Common myeloid progenitor, CD34-positive (primary cell): ENCODE results near the gene TNFRSF21.
"Not testable (repeated sequence)": the region's sequence is repeated elsewhere in the genome, so short reads cannot be mapped to it uniquely, and the experiment has no call there.

Experiments
- CTCF ChIA-PET: fragments of 350-600 bp; sonication (Branson Sonifier 250); formaldehyde crosslinking; loops from one replicate; lab custom pipeline; 2021; ENCODE audit warnings: antibody characterized with exemption; lab: Charles Lee
- POLR2A ChIA-PET: fragments of 350-600 bp; sonication (Branson Sonifier 250); formaldehyde crosslinking; loops from one replicate; lab custom pipeline; 2021; ENCODE audit warnings: antibody characterized with exemption; lab: Charles Lee
- DNase-seq, 3 donors: peaks; one replicate each; pipeline versions ENCODE4 v3.0.0 to v3.0.0-alpha.2; 2013
- H3K27ac ChIP-seq, 2 experiments: 1 replicate in 1 of 2; 2 replicates in 1 of 2; pipeline ENCODE4 v1.7.0; 2013; ENCODE audit warnings: inconsistent platforms in 2 of 2, low read length in 2 of 2, mild to moderate bottlenecking in 2 of 2, low read depth in 1 of 2, moderate library complexity in 1 of 2; ENCODE audit not compliant: severe bottlenecking in 2 of 2, insufficient read depth in 1 of 2, poor library complexity in 1 of 2
- H3K27me3 ChIP-seq, 5 experiments: replicated peaks in 2 of 5; 1 replicate in 3 of 5; 2 replicates in 2 of 5; pipeline versions ENCODE4 v1.6.1 to v1.7.0; 2013; ENCODE audit warnings: low read length in 4 of 5, mild to moderate bottlenecking in 2 of 5, moderate library complexity in 2 of 5, inconsistent platforms in 1 of 5; ENCODE audit not compliant: insufficient read depth in 5 of 5, control insufficient read depth in 4 of 5
- H3K36me3 ChIP-seq, 4 experiments: 1 replicate in 2 of 4; 2 replicates in 2 of 4; pipeline versions ENCODE4 v1.6.1 to v1.7.0; 2013; ENCODE audit warnings: low read length in 3 of 4, control low read depth in 1 of 4, mild to moderate bottlenecking in 1 of 4; ENCODE audit not compliant: control insufficient read depth in 4 of 4, insufficient read depth in 4 of 4
- H3K4me1 ChIP-seq, 4 experiments: 1 replicate in 3 of 4; 2 replicates in 1 of 4; pipeline versions ENCODE4 v1.6.1 to v1.7.1; 2013; ENCODE audit warnings: low read length in 3 of 4, mild to moderate bottlenecking in 3 of 4, control low read depth in 1 of 4, inconsistent platforms in 1 of 4, moderate library complexity in 1 of 4; ENCODE audit not compliant: control insufficient read depth in 4 of 4, insufficient read depth in 4 of 4; ENCODE audit errors: control extremely low read depth in 1 of 4
- H3K4me3 ChIP-seq, 7 experiments: 1 replicate in 4 of 7; 2 replicates in 3 of 7; pipeline versions ENCODE4 v1.5.1 to v1.7.0; 2013; ENCODE audit warnings: mild to moderate bottlenecking in 7 of 7, low read length in 6 of 7, moderate library complexity in 6 of 7, inconsistent platforms in 2 of 7, low read depth in 2 of 7, control low read depth in 1 of 7; ENCODE audit not compliant: insufficient read depth in 4 of 7, control insufficient read depth in 1 of 7; ENCODE audit errors: extremely low read depth in 1 of 7
- H3K9me3 ChIP-seq, 5 experiments: 1 replicate in 4 of 5; 2 replicates in 1 of 5; pipeline versions ENCODE4 v1.6.1 to v1.7.1; 2013; ENCODE audit warnings: low read length in 4 of 5, mild to moderate bottlenecking in 2 of 5, inconsistent platforms in 1 of 5, low read depth in 1 of 5, moderate library complexity in 1 of 5; ENCODE audit not compliant: control insufficient read depth in 4 of 5, insufficient read depth in 2 of 5; ENCODE audit errors: control extremely low read depth in 1 of 5
- WGBS: methylation state at CpG from one replicate; pipeline ENCODE4 v1.1.5; 2013; ENCODE audit not compliant: insufficient coverage; 5-methylcytosine and 5-hydroxymethylcytosine counted together

TNFRSF21 gene

DNA sequence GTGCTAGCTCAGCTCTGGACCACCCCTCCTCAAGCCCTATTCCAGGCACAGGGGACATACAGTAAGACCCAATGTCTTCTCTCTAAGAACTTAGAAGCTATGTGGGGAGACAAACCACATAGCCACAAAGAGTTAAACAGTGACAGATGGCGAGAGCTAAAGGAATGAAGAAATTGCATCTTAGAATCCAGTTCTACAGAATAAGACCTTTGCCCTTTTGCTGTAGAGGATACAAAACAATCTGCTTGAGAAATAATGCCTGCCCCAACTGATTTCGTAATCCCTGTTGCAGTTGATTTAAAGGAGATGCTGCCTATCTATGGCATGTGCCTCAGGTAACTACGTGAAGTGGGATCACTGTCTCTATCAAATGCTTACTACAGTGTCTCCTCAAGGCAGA lies 31.2 kb downstream of the TNFRSF21 start:
- POLR2A ChIA-PET, result no interaction called here
- Histone ChIP-seq H3K9me3 (peaks cover 0 to 3% (median 0%) of the 10 kb centered on the region in 5 experiments), H3K27me3 (no peaks in the 10 kb centered on the region), H3K27ac (no peak overlapping the region), H3K4me1 (no peaks in the 10 kb centered on the region), H3K36me3 (peaks cover 6 to 13% (median 10%) of the 10 kb centered on the region in 4 experiments), H3K4me3 (no peak overlapping the region)
- CTCF ChIA-PET, result interaction anchor here (1.0 kb wide), 1 partner anchor 182 kb away, joined by 3 read pairs; no protein-coding TSS in a partner anchor
- WGBS, result 89% methylated on average over 3 of the region's 3 CpGs
- no peak for DNase-seq

- H3K36me3 ChIP-seq, result peaks cover 6 to 9% (median 8%) of the 10 kb centered on the region in 4 experiments
- H3K27me3 ChIP-seq, result no peaks in the 10 kb centered on the region
- peaks cover 0 to 3% (median 0%) of the 10 kb centered on the region in 5 experiments for H3K9me3 ChIP-seq
- no peak overlapping the region for H3K4me3 ChIP-seq
- no peak overlapping the region for H3K27ac ChIP-seq
- WGBS, result 97% methylated on average over 4 of the region's 4 CpGs
- ChIA-PET CTCF (no interaction called here), POLR2A (no interaction called here)
- H3K4me1 ChIP-seq, result no peaks in the 10 kb centered on the region
- DNase-seq, result no peak
Measured at GRCh38 chr6:47277702-47278101, 32.0 kb downstream of the TNFRSF21 start.

- DNase-seq, result no peak
- ChIA-PET POLR2A (no interaction called here), CTCF (interaction anchor here (1.0 to 1.2 kb wide), 2 partner anchors 18 to 25 kb away, joined by 3 to 5 read pairs; no protein-coding TSS in a partner anchor)
- no peak overlapping the region for H3K27ac ChIP-seq
- H3K27me3 ChIP-seq, result no peaks in the 10 kb centered on the region
- no peak overlapping the region for H3K4me3 ChIP-seq
- H3K9me3 ChIP-seq, result peaks cover 0 to 3% (median 0%) of the 10 kb centered on the region in 5 experiments
- H3K36me3 ChIP-seq, result peaks cover 6 to 9% (median 8%) of the 10 kb centered on the region in 4 experiments
- WGBS, result 100% methylated on average over 3 of the region's 3 CpGs
- H3K4me1 ChIP-seq, result no peaks in the 10 kb centered on the region
Measured at GRCh38 chr6:47276377-47276776, 33.3 kb downstream of the TNFRSF21 start.

GRCh38 chr6:47275640-47276039 lies 34.1 kb downstream of the TNFRSF21 start:
- Histone ChIP-seq H3K27ac (no peak overlapping the region), H3K4me3 (no peak overlapping the region), H3K27me3 (no peaks in the 10 kb centered on the region), H3K4me1 (no peaks in the 10 kb centered on the region), H3K36me3 (peaks cover 6 to 9% (median 8%) of the 10 kb centered on the region in 4 experiments), H3K9me3 (peaks cover 0 to 3% (median 0%) of the 10 kb centered on the region in 5 experiments)
- 100% methylated on average over 2 of the region's 2 CpGs for WGBS
- DNase-seq, result no peak
- ChIA-PET POLR2A (no interaction called here), CTCF (interaction anchor here (1.0 to 1.2 kb wide), 2 partner anchors 18 to 26 kb away, joined by 3 to 5 read pairs; no protein-coding TSS in a partner anchor)

GRCh38 chr6:47275132-47275531 lies 34.6 kb downstream of the TNFRSF21 start:
- no CpG with 5 or more reads among the region's 5 CpGs for WGBS
- H3K27me3 ChIP-seq, H3K9me3 ChIP-seq, H3K27ac ChIP-seq, POLR2A ChIA-PET, H3K36me3 ChIP-seq, H3K4me3 ChIP-seq, DNase-seq, CTCF ChIA-PET, H3K4me1 ChIP-seq: not testable (repeated sequence)

GRCh38 chr6:47268572-47269187 lies 41.0 kb downstream of the TNFRSF21 start:
- H3K9me3 ChIP-seq, result no peaks in the 10 kb centered on the region
- 98% methylated on average over 4 of the region's 5 CpGs for WGBS
- ChIA-PET CTCF (no interaction called here), POLR2A (interaction anchor here (0.6 kb wide), 1 partner anchor 342 kb away, joined by 5 read pairs; no protein-coding TSS in a partner anchor)
- no peaks in the 10 kb centered on the region for H3K27me3 ChIP-seq
- no peaks in the 10 kb centered on the region for H3K4me1 ChIP-seq
- H3K27ac ChIP-seq, result no peak overlapping the region
- no peak overlapping the region for H3K4me3 ChIP-seq
- DNase-seq, result no peak
- H3K36me3 ChIP-seq, result peaks cover 0 to 4% (median 2%) of the 10 kb centered on the region in 4 experiments

GRCh38 chr6:47267301-47267700 lies 42.4 kb downstream of the TNFRSF21 start:
- no peak for DNase-seq
- Histone ChIP-seq H3K9me3 (no peaks in the 10 kb centered on the region), H3K27ac (no peak overlapping the region), H3K36me3 (peaks cover 0 to 4% (median 2%) of the 10 kb centered on the region in 4 experiments), H3K27me3 (no peaks in the 10 kb centered on the region), H3K4me1 (no peaks in the 10 kb centered on the region), H3K4me3 (no peak overlapping the region)
- CTCF ChIA-PET, result no interaction called here
- POLR2A ChIA-PET, result no interaction called here
- 93% methylated on average over 6 of the region's 6 CpGs for WGBS
